Upper lobe of right lung (tissue), 1 donor: ENCODE results near the gene SGPL1. TPM values are rescaled to one million over a fixed set of nuclear protein-coding genes. Genes with fewer than 3 reads are reported as not detected.

ENCODE experiments used
- ATAC-seq: fragments of 200-7000 bp; cut with Tn5 transposase; one replicate; pipeline ENCODE4 v1.9.1; 2020; ENCODE audit warnings: mild to moderate bottlenecking, moderate library complexity
- DNase-seq: peaks from one replicate; pipeline ENCODE4 v3.0.0-alpha.2; 2020
- H3K27ac ChIP-seq: fragments of 200-600 bp; one replicate; pipeline ENCODE4 v1.8.0; 2022
- H3K27me3 ChIP-seq: fragments of 200-600 bp; one replicate; pipeline ENCODE4 v1.8.0; 2022; ENCODE audit warnings: mild to moderate bottlenecking
- H3K36me3 ChIP-seq: fragments of 200-600 bp; one replicate; pipeline ENCODE4 v1.8.0; 2022
- H3K4me1 ChIP-seq: fragments of 200-600 bp; one replicate; pipeline ENCODE4 v1.8.0; 2022
- H3K4me3 ChIP-seq: fragments of 200-600 bp; one replicate; pipeline ENCODE4 v1.8.0; 2022; ENCODE audit warnings: mild to moderate bottlenecking
- H3K9me3 ChIP-seq: fragments of 200-600 bp; one replicate; pipeline ENCODE4 v1.8.0; 2022
- CTCF ChIP-seq: fragments of 200-600 bp; IDR thresholded peaks from one replicate; pipeline ENCODE4 v1.8.0; 2022; ENCODE audit warnings: antibody characterized with exemption
- intact Hi-C: fragments of 100-400 bp; cut with DNase I; formaldehyde crosslinking; loops from one replicate; pipeline ENCODE4 v1.11.0; 2022
- total RNA-seq: library from RNA; stranded (reverse); fragmentation: NEBNext Ultra II Directional; extraction: Animal tissue kit (Norgen Biotek cat#: 25700); gene quantifications from one replicate; pipeline ENCODE4 v1.2.1, GENCODE V29; 2021
- donor health status: DM: no; HTN: yes; CAD: no; lungs with severe emphysema.

Gene SGPL1
- total RNA-seq, 1 donor from 2014 or later: 38.3 TPM

GRCh38 chr10:70927189-70927943 lies 111.6 kb downstream of the SGPL1 start:
- Histone ChIP-seq H3K27ac (no peak overlapping the region), H3K9me3 (no peaks in the 10 kb centered on the region), H3K4me1 (no peaks in the 10 kb centered on the region), H3K27me3 (no peaks in the 10 kb centered on the region), H3K36me3 (no peaks in the 10 kb centered on the region), H3K4me3 (no peak overlapping the region)
- DNase-seq (no peak), ATAC-seq (no peak)
- TF ChIP-seq CTCF: no peak
- intact Hi-C loops: loop anchor here (5.0 to 10.0 kb wide), 2 partner anchors 280 to 357 kb away; no protein-coding TSS in a partner anchor

GRCh38 chr10:70928140-70928539 lies 112.4 kb downstream of the SGPL1 start:
- TF ChIP-seq CTCF: no peak
- Histone ChIP-seq H3K36me3 (no peaks in the 10 kb centered on the region), H3K27ac (no peak overlapping the region), H3K4me1 (no peaks in the 10 kb centered on the region), H3K27me3 (no peaks in the 10 kb centered on the region), H3K9me3 (no peaks in the 10 kb centered on the region), H3K4me3 (no peak overlapping the region)
- intact Hi-C loops: loop anchor here (5.0 to 10.0 kb wide), 2 partner anchors 279 to 357 kb away; no protein-coding TSS in a partner anchor
- DNase-seq (no peak), ATAC-seq (no peak)

GRCh38 chr10:70930263-70931000 lies 114.7 kb downstream of the SGPL1 start:
- H3K36me3 ChIP-seq: no peaks in the 10 kb centered on the region
- H3K4me3 ChIP-seq: no peak overlapping the region
- H3K27me3 ChIP-seq: no peaks in the 10 kb centered on the region
- no peaks in the 10 kb centered on the region for H3K9me3 ChIP-seq
- no peak for TF ChIP-seq CTCF
- no peak overlapping the region for H3K27ac ChIP-seq
- intact Hi-C loops: no loop called here
- H3K4me1 ChIP-seq: no peaks in the 10 kb centered on the region
- no peak for ATAC-seq
- no peak for DNase-seq

Other genes with a start within 250 kb of the SGPL1 start
- 32.3 TPM for gene PRF1, start 213.2 kb upstream of the SGPL1 start, total RNA-seq
- gene ADAMTS14, start 143.4 kb upstream of the SGPL1 start, total RNA-seq: 0.55 TPM
- gene TBATA, start 30.6 kb upstream of the SGPL1 start, total RNA-seq: not detected
- gene PCBD1, start 72.6 kb downstream of the SGPL1 start, total RNA-seq: 117 TPM